HEK293T (cell line): ENCODE measurements around the gene ZNF850.

Experiments used
- CTCF ChIA-PET: fragments of 350-600 bp; formaldehyde crosslinking; extraction: SDS; loops from one replicate; lab custom pipeline; 2021; ENCODE audit warnings: antibody characterized with exemption, inconsistent platforms; lab: Yijun Ruan, JAX
- POLR2A ChIA-PET: fragments of 350-600 bp; formaldehyde crosslinking; extraction: SDS; loops from one replicate; lab custom pipeline; 2020; ENCODE audit warnings: antibody characterized with exemption, inconsistent platforms; lab: Yijun Ruan, JAX
- DNase-seq: peaks from one replicate; pipeline ENCODE4 v3.0.0; 2012; ENCODE audit warnings: mixed read lengths; ENCODE audit errors: extremely low spot score
- ARNT ChIP-seq: fragments of 450-650 bp; IDR thresholded peaks from 2 replicates; pipeline ENCODE4 v1.6.1; 2017; ENCODE audit warnings: mild to moderate bottlenecking
- BHLHE40 ChIP-seq: fragments of 450-650 bp; IDR thresholded peaks from 2 replicates; pipeline ENCODE4 v1.6.1; 2016; ENCODE audit warnings: mild to moderate bottlenecking, moderate library complexity, borderline replicate concordance
- CTBP1 ChIP-seq: fragments of 450-650 bp; IDR thresholded peaks from 2 replicates; pipeline ENCODE4 v1.6.1; 2016; ENCODE audit warnings: borderline replicate concordance
- ELF4 ChIP-seq: fragments of 450-650 bp; IDR thresholded peaks from 2 replicates; pipeline ENCODE4 v1.6.1; 2017; ENCODE audit warnings: antibody characterized with exemption
- FOXA1 ChIP-seq: fragments of 450-650 bp; IDR thresholded peaks from 2 replicates; pipeline ENCODE4 v1.6.1; 2016; ENCODE audit warnings: mild to moderate bottlenecking
- FOXK2 ChIP-seq: fragments of 450-650 bp; IDR thresholded peaks from 2 replicates; pipeline ENCODE4 v1.6.1; 2016; ENCODE audit warnings: mild to moderate bottlenecking
- FOXM1 ChIP-seq: fragments of 450-650 bp; IDR thresholded peaks from 2 replicates; pipeline ENCODE4 v1.6.1; 2017; ENCODE audit warnings: mild to moderate bottlenecking, borderline replicate concordance
- HDGF ChIP-seq: fragments of 450-650 bp; IDR thresholded peaks from 2 replicates; pipeline ENCODE4 v1.6.1; 2017; ENCODE audit warnings: antibody characterized with exemption, borderline replicate concordance
- L3MBTL2 ChIP-seq: fragments of 450-650 bp; conservative IDR thresholded peaks from 2 replicates; pipeline ENCODE4 v1.6.1; 2016; ENCODE audit warnings: mild to moderate bottlenecking
- LEF1 ChIP-seq: fragments of 450-650 bp; IDR thresholded peaks from 2 replicates; pipeline ENCODE4 v1.6.1; 2017; ENCODE audit warnings: mild to moderate bottlenecking, borderline replicate concordance
- NFRKB ChIP-seq: fragments of 450-650 bp; IDR thresholded peaks from 2 replicates; pipeline ENCODE4 v1.6.1; 2016; ENCODE audit warnings: mild to moderate bottlenecking, moderate library complexity
- SP1 ChIP-seq: fragments of 450-650 bp; IDR thresholded peaks from 2 replicates; pipeline ENCODE4 v1.6.1; 2017
- SUZ12 ChIP-seq: fragments of 450-650 bp; IDR thresholded peaks from 2 replicates; pipeline ENCODE4 v1.6.1; 2016; ENCODE audit warnings: mild to moderate bottlenecking
- TARDBP ChIP-seq: fragments of 450-650 bp; IDR thresholded peaks from 2 replicates; pipeline ENCODE4 v1.6.1; 2016
- ZNF384 ChIP-seq: fragments of 450-650 bp; IDR thresholded peaks from 2 replicates; pipeline ENCODE4 v1.6.1; 2016
- TF ChIP-seq, protein P1 (sequence below): fragments of 450-650 bp; IDR thresholded peaks from 2 replicates; pipeline ENCODE4 v1.6.1; 2016

Gene ZNF850

DNA sequence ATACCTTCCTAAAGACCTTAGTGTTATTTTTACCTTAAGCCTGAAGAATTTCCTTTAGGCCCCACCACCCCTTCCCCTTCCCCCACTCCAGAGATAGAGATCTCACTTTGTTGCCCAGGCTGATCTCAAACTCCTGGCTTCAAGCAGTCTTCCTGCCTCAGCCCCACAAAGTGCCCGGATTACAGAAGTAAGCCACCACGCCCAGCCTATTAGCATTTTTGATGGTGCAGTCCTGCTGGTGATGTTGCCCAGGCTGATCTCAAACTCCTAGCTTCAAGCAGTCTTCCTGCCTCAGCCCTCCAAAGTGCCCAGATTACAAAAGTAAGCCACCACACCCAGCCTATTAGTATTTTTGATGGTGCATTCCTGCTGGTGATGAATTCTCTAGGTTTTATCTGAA is 63.2 kb downstream of the ZNF850 start:
- ChIA-PET POLR2A (no interaction called here), CTCF (no interaction called here)
- TF ChIP-seq, protein P1, sequence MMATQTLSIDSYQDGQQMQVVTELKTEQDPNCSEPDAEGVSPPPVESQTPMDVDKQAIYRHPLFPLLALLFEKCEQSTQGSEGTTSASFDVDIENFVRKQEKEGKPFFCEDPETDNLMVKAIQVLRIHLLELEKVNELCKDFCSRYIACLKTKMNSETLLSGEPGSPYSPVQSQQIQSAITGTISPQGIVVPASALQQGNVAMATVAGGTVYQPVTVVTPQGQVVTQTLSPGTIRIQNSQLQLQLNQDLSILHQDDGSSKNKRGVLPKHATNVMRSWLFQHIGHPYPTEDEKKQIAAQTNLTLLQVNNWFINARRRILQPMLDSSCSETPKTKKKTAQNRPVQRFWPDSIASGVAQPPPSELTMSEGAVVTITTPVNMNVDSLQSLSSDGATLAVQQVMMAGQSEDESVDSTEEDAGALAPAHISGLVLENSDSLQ, result no peak
- TF ChIP-seq ARNT, result no peak
- TF ChIP-seq FOXK2, result no peak
- TF ChIP-seq NFRKB, result no peak
- no peak for TF ChIP-seq HDGF
- no peak for TF ChIP-seq LEF1
- no peak for TF ChIP-seq CTBP1

DNA sequence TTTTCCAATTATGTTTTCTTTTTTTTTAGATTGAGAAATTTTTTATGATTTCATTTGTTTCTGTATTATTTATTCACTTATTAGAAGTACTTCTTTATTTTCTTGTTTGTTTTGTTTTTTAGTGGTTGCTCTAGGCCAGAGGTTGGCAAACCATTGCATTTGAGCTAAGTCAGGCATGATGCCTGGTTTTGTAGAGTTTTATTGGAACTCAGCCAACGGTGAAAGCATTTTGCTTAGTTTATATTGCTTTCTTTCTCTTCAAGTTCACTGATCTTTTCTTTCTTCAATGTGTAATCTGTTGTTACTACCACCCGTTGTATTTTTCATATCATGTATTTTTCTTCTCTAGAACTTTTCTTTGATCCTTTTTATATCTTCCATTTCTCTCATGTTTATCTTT is 65.5 kb downstream of the ZNF850 start:
- CTCF ChIA-PET, result no interaction called here
- TF ChIP-seq BHLHE40, result no peak
- POLR2A ChIA-PET, result no interaction called here
- no peak for DNase-seq

More for the DNA sequence above, 63.2 kb downstream of the ZNF850 start:
- DNase-seq, result no peak

DNA sequence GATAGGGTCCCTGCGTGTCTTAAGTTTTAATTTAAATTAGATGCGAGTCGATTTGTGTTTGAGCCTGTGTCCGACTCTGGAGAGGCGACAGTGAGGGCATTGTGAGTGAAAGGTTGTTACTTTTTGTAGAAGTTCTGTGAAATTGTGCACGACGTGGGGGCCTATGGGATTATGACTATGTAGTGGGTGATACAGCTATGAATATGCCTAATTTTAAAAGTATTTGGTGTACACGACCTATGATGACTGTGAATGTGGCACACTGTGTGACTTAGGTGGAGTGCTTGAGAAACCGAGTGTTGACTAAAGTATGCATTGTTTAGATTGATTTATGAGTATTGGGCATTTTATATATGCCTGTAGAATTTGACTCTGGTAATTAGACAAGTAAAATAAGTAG is 84.5 kb downstream of the ZNF850 start:
- TF ChIP-seq BHLHE40, result no peak
- no peak for TF ChIP-seq L3MBTL2
- TF ChIP-seq FOXK2, result no peak
- TF ChIP-seq SUZ12, result no peak
- TF ChIP-seq LEF1, result no peak
- no peak for TF ChIP-seq TARDBP
- TF ChIP-seq ZNF384, result no peak
- no peak for TF ChIP-seq SP1
- no peak for TF ChIP-seq ELF4
- no peak for TF ChIP-seq FOXM1
- TF ChIP-seq, protein P1, result no peak
- TF ChIP-seq CTBP1, result no peak
- no peak for TF ChIP-seq HDGF
- TF ChIP-seq FOXA1, result no peak
- TF ChIP-seq ARNT, result no peak
- TF ChIP-seq NFRKB, result no peak
- ChIA-PET CTCF (no interaction called here), POLR2A (interaction anchor here (1.0 to 2.0 kb wide), 3 partner anchors 21 to 474 kb away, joined by 3 to 6 read pairs (median 5); partner anchors contain the start of genes ZNF345, ZNF461 and ZNF565)
- DNase-seq, result no peak

DNA sequence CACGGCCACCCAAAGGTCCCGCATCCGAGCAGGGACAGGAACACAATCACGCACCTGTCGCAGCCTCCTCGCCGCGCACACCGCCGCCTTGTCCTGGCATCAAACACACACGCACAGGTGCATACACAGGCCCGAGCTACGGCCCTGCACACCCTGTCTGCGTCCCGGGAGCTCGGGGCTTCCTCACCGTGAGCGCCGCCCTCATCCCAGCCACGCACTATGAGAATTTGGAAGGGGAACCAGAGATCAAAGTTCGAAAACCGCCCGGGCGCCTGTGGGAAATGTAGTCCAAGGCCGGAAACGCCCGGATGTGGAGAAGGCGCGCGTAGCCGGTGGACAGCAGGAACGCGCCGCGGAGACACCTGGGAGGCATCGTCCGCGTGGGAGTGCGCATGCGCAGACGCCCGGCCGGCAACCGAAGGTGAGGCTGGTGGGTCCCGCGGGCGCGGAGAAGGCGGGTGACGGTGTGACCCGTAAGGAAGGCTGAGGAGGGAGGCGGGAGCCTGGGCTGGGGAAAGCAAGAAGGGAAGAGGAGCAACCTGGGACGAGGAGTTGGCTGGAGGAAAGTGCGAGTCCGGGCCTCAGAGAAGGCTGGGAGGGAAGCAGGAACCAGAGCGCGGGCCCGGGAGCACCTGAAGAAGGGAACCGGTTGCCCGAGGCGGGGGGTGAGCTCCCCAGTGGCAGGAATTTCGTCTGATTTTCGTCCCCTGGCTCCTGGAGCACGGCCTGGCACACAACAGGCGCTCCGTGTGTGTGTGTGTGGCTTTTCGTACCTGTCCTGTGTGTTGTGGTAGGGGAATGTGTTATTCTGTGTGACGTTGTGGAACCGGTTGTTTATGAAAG is 85.2 kb downstream of the ZNF850 start, which contains the start of gene ZNF567:
Gene ZNF567, plus strand, starts transcription at position 399 of the 843 bp plus-strand sequence. CDS start 7,256 bp downstream, outside the sequence.
- ChIA-PET POLR2A (interaction anchor here (0.9 to 2.0 kb wide), 5 partner anchors 21 to 473 kb away, joined by 3 to 6 read pairs (median 4); partner anchors contain the start of genes ZNF345, ZNF461 and ZNF565), CTCF (no interaction called here)
- DNase-seq, result peak; percentile 95
- TF ChIP-seq L3MBTL2 (peak; percentile 59), ELF4 (0 out of 2 replicates have a peak, but pooled peaks have one; percentile 19), BHLHE40 (no peak)

DNA sequence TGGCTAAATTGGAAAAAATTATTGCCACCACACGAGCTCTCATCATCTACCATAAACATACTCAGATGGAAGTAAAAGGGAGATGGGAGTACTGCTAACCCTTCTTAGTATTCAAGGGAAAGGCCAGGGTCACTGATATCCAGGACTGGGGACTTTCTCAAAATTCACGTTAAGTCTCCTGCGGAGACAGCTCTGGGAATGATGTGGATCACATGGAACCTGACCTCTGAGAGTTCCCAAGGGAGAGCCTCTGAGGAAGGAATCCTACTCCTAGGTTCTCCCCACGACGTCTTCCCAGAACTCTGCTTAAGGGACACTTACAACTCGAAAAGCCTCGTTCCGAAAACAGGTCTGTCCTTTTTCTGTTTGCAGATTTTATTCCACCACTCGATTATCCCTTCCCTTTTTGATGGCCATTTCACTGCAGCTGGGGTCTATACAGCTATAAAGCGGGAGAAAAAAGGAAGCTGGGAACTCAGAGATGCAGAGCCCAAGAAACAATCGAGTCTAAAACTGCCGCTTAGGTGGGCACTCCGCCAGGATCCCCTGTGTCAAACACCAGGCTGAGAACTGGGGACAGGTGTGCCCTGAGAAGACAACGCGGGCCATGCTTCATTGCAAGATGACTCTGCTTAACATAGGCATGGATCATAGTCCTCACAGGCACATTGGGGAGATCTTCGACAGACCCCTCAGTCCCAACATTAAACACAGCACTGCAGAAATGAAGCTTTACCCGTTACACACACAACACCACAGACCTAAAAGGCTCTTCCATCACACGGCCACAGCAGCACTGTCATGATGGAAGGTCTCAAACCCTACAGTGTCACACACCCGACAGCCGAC is 86.0 kb downstream of the ZNF850 start:
- no peak for DNase-seq
- POLR2A ChIA-PET, result interaction anchor here (0.9 to 2.0 kb wide), 4 partner anchors 20 to 164 kb away, joined by 3 to 6 read pairs (median 4); partner anchors contain the start of genes ZNF345, ZNF461 and ZNF529
- CTCF ChIA-PET, result interaction anchor here (0.6 kb wide), 1 partner anchor 119 kb away, joined by 3 read pairs; no protein-coding TSS in a partner anchor
- no peak for TF ChIP-seq ARNT
- TF ChIP-seq L3MBTL2, result no peak
- no peak for TF ChIP-seq NFRKB
- no peak for TF ChIP-seq ZNF384
- TF ChIP-seq HDGF, result no peak
- no peak for TF ChIP-seq FOXA1
- TF ChIP-seq CTBP1, result no peak
- TF ChIP-seq BHLHE40, result no peak
- TF ChIP-seq FOXM1, result no peak
- TF ChIP-seq SP1, result no peak
- TF ChIP-seq TARDBP, result no peak
- no peak for TF ChIP-seq SUZ12
- TF ChIP-seq, protein P1, result no peak
- TF ChIP-seq FOXK2, result no peak

DNA sequence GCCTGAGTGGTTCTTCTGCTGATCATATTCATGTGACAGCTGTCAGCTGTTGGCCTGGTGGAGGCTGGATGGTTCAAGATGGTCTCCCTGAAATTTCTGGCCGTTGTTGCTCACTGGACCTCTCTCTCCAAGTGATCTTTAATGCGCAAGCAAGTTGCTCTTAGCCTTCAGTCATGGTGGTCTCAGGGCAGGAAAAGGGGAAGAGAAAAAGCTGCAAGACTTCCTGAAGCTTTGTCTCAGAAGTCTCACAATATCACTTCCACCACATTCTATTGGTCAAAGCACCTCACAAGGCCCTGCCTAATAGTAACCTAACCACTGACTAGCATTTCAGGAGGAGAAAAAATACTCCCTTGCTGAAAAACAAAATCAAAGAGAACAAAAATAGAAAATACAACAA is 86.8 kb downstream of the ZNF850 start:
- DNase-seq, result no peak
- POLR2A ChIA-PET, result interaction anchor here (1.1 kb wide), 1 partner anchor 113 kb away, joined by 3 read pairs; the partner anchor contains the start of gene ZNF529
- CTCF ChIA-PET, result interaction anchor here (0.6 kb wide), 1 partner anchor 120 kb away, joined by 3 read pairs; no protein-coding TSS in a partner anchor
- TF ChIP-seq FOXK2, result no peak
- TF ChIP-seq FOXA1, result no peak
- no peak for TF ChIP-seq NFRKB
- TF ChIP-seq BHLHE40, result no peak
- TF ChIP-seq TARDBP, result no peak
- no peak for TF ChIP-seq ZNF384
- no peak for TF ChIP-seq CTBP1
- no peak for TF ChIP-seq SUZ12
- no peak for TF ChIP-seq SP1
- TF ChIP-seq FOXM1, result no peak
- TF ChIP-seq, protein P1, result no peak
- TF ChIP-seq LEF1, result no peak
